Subcutaneous abdominal adipose tissue (tissue), 5 donors: ENCODE results near the gene OSGEP.

Experiments used
- H3K27ac ChIP-seq: one replicate; pipeline ENCODE4 v1.7.0; 2013; ENCODE audit warnings: low read depth, mild to moderate bottlenecking, inconsistent platforms, low read length, moderate library complexity
- H3K27me3 ChIP-seq, 5 donors: one replicate each; pipeline ENCODE4 v1.7.0; 2013; ENCODE audit warnings: low read length in 5 of 5, inconsistent platforms in 1 of 5; ENCODE audit not compliant: control insufficient read depth in 5 of 5, insufficient read depth in 4 of 5
- H3K36me3 ChIP-seq, 5 donors: one replicate each; pipeline ENCODE4 v1.7.0; 2013; ENCODE audit warnings: low read length in 5 of 5; ENCODE audit not compliant: control insufficient read depth in 5 of 5, insufficient read depth in 5 of 5
- H3K4me1 ChIP-seq, 5 donors: one replicate each; pipeline ENCODE4 v1.7.0; 2013; ENCODE audit warnings: low read length in 5 of 5, mild to moderate bottlenecking in 3 of 5, moderate library complexity in 1 of 5; ENCODE audit not compliant: control insufficient read depth in 5 of 5, insufficient read depth in 5 of 5
- H3K4me3 ChIP-seq, 5 donors: one replicate each; pipeline ENCODE4 v1.7.0; 2013; ENCODE audit warnings: low read length in 5 of 5, low read depth in 1 of 5
- H3K9ac ChIP-seq, 5 donors: one replicate each; pipeline ENCODE4 v1.7.0; 2013; ENCODE audit warnings: low read length in 5 of 5, mild to moderate bottlenecking in 4 of 5, moderate library complexity in 3 of 5
- H3K9me3 ChIP-seq, 5 donors: one replicate each; pipeline ENCODE4 v1.7.0; 2013; ENCODE audit warnings: low read length in 5 of 5; ENCODE audit not compliant: control insufficient read depth in 5 of 5
- donor health status: healthy.
- donor health status: healthy.
- donor health status: healthy.
- donor health status: healthy.
- donor health status: healthy.

The OSGEP gene

DNA sequence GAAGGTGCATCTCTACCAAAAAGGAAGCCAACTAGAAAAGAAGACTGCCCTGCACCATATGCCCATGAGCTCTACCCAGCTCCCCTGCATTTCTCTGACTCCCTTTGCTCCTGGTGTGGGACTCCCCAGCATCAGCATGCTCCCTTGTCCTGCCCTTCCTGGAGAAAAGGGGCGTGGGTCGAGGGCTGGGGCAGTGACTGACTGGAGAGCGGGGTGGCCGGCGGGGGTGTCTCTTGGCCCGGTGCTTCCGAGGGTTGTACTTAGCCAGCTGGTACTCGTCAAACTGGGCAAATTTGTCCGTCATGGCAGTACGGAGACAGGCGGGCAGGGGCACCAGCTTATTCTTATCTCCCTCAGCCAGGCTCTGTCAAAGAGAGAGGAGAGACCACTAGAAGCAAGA is 51.1 kb downstream of the OSGEP start:
- H3K27me3 ChIP-seq: no peaks in the 10 kb centered on the region
- no peaks in the 10 kb centered on the region for H3K4me1 ChIP-seq
- no peak overlapping the region for H3K27ac ChIP-seq
- no peak overlapping the region for H3K4me3 ChIP-seq
- H3K9ac ChIP-seq: no peak overlapping the region
- no peaks in the 10 kb centered on the region for H3K9me3 ChIP-seq
- peaks cover 25 to 94% (median 79%) of the 10 kb centered on the region in 5 donors for H3K36me3 ChIP-seq

DNA sequence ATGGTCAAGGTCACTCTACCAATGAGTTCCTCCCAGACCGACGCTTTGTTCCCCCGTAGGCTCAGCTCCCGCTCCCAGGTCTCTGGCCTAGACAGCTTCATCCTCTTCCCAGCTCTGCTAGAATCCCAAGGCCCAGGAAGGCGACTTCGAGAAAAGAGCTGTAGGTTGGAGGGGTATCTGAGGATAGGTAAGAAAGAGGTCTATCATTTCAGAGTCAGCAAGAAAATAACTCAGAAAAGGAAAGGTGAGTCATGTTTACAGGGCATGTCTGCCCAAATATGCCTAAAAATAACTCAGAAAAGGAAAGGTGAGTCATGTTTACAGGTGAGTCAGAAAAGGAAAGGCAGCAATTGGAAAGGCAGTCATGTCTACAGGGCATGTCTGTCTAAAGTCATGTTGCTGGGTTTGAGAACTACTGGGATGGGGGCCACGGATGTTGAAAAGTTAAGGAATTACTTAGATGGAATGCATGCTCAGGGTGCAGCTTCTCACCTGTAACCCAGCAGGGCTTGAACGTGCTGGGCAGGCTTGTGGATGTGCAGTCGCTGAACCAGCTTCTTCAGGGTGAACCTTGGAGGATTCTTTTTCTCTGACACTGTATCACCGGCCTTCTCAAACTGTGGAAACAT is 53.5 kb downstream of the OSGEP start:
- Histone ChIP-seq H3K9me3 (no peaks in the 10 kb centered on the region), H3K9ac (no peak overlapping the region), H3K36me3 (peaks cover 18 to 94% (median 64%) of the 10 kb centered on the region in 5 donors), H3K4me3 (no peak overlapping the region), H3K27me3 (no peaks in the 10 kb centered on the region), H3K27ac (no peak overlapping the region), H3K4me1 (no peaks in the 10 kb centered on the region)

DNA sequence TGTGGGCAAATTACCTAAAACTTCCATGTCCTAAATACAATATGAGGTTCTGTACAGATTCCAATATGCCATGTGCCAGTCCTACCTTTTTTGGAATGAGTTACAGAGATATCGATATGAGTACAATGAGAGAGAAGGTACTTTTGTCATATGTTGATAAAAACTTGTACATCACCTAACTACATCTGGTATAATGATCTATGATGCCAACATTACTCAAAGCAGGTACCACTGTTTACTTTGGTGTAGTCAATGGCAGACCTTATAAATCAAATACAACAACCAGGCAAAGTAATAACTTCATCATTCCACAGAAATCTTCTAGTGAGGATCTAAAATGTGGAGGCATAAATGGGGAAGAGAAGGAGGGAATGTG is 54.0 kb downstream of the OSGEP start:
- no peak overlapping the region for H3K4me3 ChIP-seq
- no peak overlapping the region for H3K27ac ChIP-seq
- peaks cover 18 to 94% (median 65%) of the 10 kb centered on the region in 5 donors for H3K36me3 ChIP-seq
- H3K4me1 ChIP-seq: no peaks in the 10 kb centered on the region
- H3K27me3 ChIP-seq: no peaks in the 10 kb centered on the region
- H3K9me3 ChIP-seq: no peaks in the 10 kb centered on the region
- H3K9ac ChIP-seq: no peak overlapping the region

DNA sequence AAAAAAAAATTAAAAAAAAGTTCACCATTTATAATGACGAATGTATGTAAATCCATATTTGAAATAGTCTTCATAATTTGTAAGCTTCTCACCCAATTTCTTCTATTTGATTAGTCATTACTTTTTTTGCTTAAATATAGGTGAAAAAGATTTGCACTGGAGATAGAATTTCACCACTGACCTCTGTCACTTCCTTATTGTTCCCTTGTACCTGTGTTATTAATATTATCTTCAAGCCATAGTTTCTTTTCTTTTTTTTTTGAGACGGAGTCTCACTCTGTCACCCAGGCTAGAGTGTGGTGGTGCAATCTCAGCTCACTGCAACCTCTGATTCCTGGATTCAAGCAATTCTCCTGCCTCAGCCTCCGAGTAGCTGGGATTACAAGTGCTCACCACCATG is 57.1 kb downstream of the OSGEP start:
- no peaks in the 10 kb centered on the region for H3K27me3 ChIP-seq
- H3K27ac ChIP-seq: no peak overlapping the region
- no peak overlapping the region for H3K9ac ChIP-seq
- H3K4me3 ChIP-seq: no peak overlapping the region
- H3K4me1 ChIP-seq: no peaks in the 10 kb centered on the region
- H3K9me3 ChIP-seq: no peaks in the 10 kb centered on the region
- H3K36me3 ChIP-seq: peaks cover 19 to 87% (median 57%) of the 10 kb centered on the region in 5 donors
